Trophoblast cell (in vitro differentiated cells and primary cell): Measurements from ENCODE around the gene BICC1.

Experiments used
- DNase-seq, 2 donors: peaks; one replicate each; pipeline ENCODE4 v3.0.0-alpha.2; 2016
- H2AFZ ChIP-seq: 2 replicates; pipeline ENCODE4 v1.6.1; 2013; ENCODE audit warnings: low read length, moderate library complexity, mild to moderate bottlenecking; ENCODE audit not compliant: insufficient read depth, poor library complexity
- H2AK5ac ChIP-seq: 2 replicates; pipeline ENCODE4 v1.6.1; 2013; ENCODE audit warnings: mild to moderate bottlenecking, low read length
- H2BK120ac ChIP-seq: 2 replicates; pipeline ENCODE4 v1.6.1; 2013; ENCODE audit warnings: low read length, mild to moderate bottlenecking, moderate library complexity; ENCODE audit not compliant: insufficient read depth, poor library complexity
- H2BK12ac ChIP-seq: 2 replicates; pipeline ENCODE4 v1.6.1; 2013; ENCODE audit warnings: mild to moderate bottlenecking, low read length, moderate library complexity
- H2BK5ac ChIP-seq: 2 replicates; pipeline ENCODE4 v1.6.1; 2013; ENCODE audit warnings: low read length, low read depth, moderate library complexity, mild to moderate bottlenecking; ENCODE audit not compliant: poor library complexity
- H3K14ac ChIP-seq: 2 replicates; pipeline ENCODE4 v1.6.1; 2013; ENCODE audit warnings: mild to moderate bottlenecking, low read length
- H3K18ac ChIP-seq: 2 replicates; pipeline ENCODE4 v1.6.1; 2013; ENCODE audit warnings: mild to moderate bottlenecking, low read length
- H3K23ac ChIP-seq: 2 replicates; pipeline ENCODE4 v1.6.1; 2013; ENCODE audit warnings: low read length
- H3K27ac ChIP-seq: 2 replicates; pipeline ENCODE4 v1.5.1; 2013; ENCODE audit warnings: low read depth, mild to moderate bottlenecking, inconsistent platforms, low read length, moderate library complexity
- H3K27me3 ChIP-seq: 2 replicates; pipeline ENCODE4 v1.6.1; 2013; ENCODE audit warnings: inconsistent platforms, mild to moderate bottlenecking, low read length, moderate library complexity; ENCODE audit not compliant: insufficient read depth
- H3K36me3 ChIP-seq, 2 experiments: 1 replicate in 1 of 2; 2 replicates in 1 of 2; pipeline ENCODE4 v1.6.1; 2013; ENCODE audit warnings: low read length in 2 of 2, mild to moderate bottlenecking in 2 of 2, moderate library complexity in 1 of 2; ENCODE audit not compliant: insufficient read depth in 2 of 2, control insufficient read depth in 1 of 2
- H3K4ac ChIP-seq: 2 replicates; pipeline ENCODE4 v1.6.1; 2013; ENCODE audit warnings: low read depth, mild to moderate bottlenecking, low read length, moderate library complexity
- H3K4me1 ChIP-seq, 2 experiments: 1 replicate in 1 of 2; 2 replicates in 1 of 2; pipeline ENCODE4 v1.6.1; 2013; ENCODE audit warnings: low read length in 2 of 2, mild to moderate bottlenecking in 2 of 2, moderate library complexity in 1 of 2; ENCODE audit not compliant: insufficient read depth in 2 of 2, control insufficient read depth in 1 of 2
- H3K4me2 ChIP-seq: 2 replicates; pipeline ENCODE4 v1.6.1; 2013; ENCODE audit warnings: inconsistent platforms, mild to moderate bottlenecking, low read length, moderate library complexity
- H3K4me3 ChIP-seq: 2 replicates; pipeline ENCODE4 v1.5.1; 2013; ENCODE audit warnings: mild to moderate bottlenecking, low read depth, low read length, inconsistent platforms
- H3K79me1 ChIP-seq: one replicate; pipeline ENCODE4 v1.6.1; 2013; ENCODE audit warnings: low read length
- H3K79me2 ChIP-seq: 2 replicates; pipeline ENCODE4 v1.6.1; 2013; ENCODE audit warnings: low read length, mild to moderate bottlenecking; ENCODE audit not compliant: control insufficient read depth, insufficient read depth, poor library complexity
- H3K9ac ChIP-seq: 2 replicates; pipeline ENCODE4 v1.6.1; 2013; ENCODE audit warnings: mild to moderate bottlenecking, low read length
- H3K9me3 ChIP-seq: 2 replicates; pipeline ENCODE4 v1.6.1; 2013; ENCODE audit warnings: low read depth, mild to moderate bottlenecking, control low read depth, inconsistent platforms, low read length; ENCODE audit not compliant: insufficient read depth
- H4K12ac ChIP-seq: 2 replicates; pipeline ENCODE4 v1.6.1; 2013; ENCODE audit warnings: low read depth, mild to moderate bottlenecking, low read length, moderate library complexity
- H4K8ac ChIP-seq: 2 replicates; pipeline ENCODE4 v1.6.1; 2013; ENCODE audit warnings: low read depth, mild to moderate bottlenecking, low read length, moderate library complexity
- H4K91ac ChIP-seq: one replicate; pipeline ENCODE4 v1.6.1; 2013; ENCODE audit warnings: low read depth, mild to moderate bottlenecking, low read length, moderate library complexity
- WGBS: extraction: QIAGEN DNeasy Blood & Tissue Kit; methylation state at CpG from one replicate; pipeline ENCODE4 v1.1.7; 2013; ENCODE audit warnings: missing lambda C conversion rate; ENCODE audit not compliant: insufficient read length, insufficient coverage; ENCODE audit errors: extremely low coverage; 5-methylcytosine and 5-hydroxymethylcytosine counted together

The BICC1 gene

GRCh38 chr10:58813573-58813972, 300.9 kb downstream of the BICC1 start:
- Histone ChIP-seq H3K9me3 (no peaks in the 10 kb centered on the region), H2AFZ (no peak overlapping the region), H2BK120ac (no peak overlapping the region), H3K18ac (no peak overlapping the region), H3K4me3 (no peak overlapping the region), H3K27me3 (no peaks in the 10 kb centered on the region), H4K12ac (no peak overlapping the region), H2AK5ac (no peak overlapping the region), H4K8ac (no peak overlapping the region), H4K91ac (no peak overlapping the region), H3K79me2 (no peaks in the 10 kb centered on the region), H3K9ac (no peak overlapping the region), H3K27ac (no peak overlapping the region), H2BK5ac (no peak overlapping the region), H3K23ac (no peak overlapping the region), H3K4ac (no peak overlapping the region), H3K4me1 (no peaks in the 10 kb centered on the region), H3K79me1 (no peaks in the 10 kb centered on the region), H2BK12ac (no peak overlapping the region), H3K36me3 (no peaks in the 10 kb centered on the region), H3K14ac (no peak overlapping the region), H3K4me2 (no peak overlapping the region)
- no peak for DNase-seq
- WGBS: no CpG with 5 or more reads among the region's 8 CpGs

- Histone ChIP-seq H2AFZ (no peak overlapping the region), H3K4me1 (no peaks in the 10 kb centered on the region), H3K27me3 (no peaks in the 10 kb centered on the region), H2BK5ac (no peak overlapping the region), H3K79me2 (no peaks in the 10 kb centered on the region), H4K12ac (no peak overlapping the region), H4K91ac (no peak overlapping the region), H3K79me1 (no peaks in the 10 kb centered on the region), H4K8ac (no peak overlapping the region), H3K27ac (no peak overlapping the region), H3K36me3 (no peaks in the 10 kb centered on the region), H3K4me3 (no peak overlapping the region), H3K9ac (no peak overlapping the region), H3K14ac (no peak overlapping the region), H2AK5ac (no peak overlapping the region), H3K4me2 (no peak overlapping the region), H3K4ac (no peak overlapping the region), H2BK12ac (no peak overlapping the region), H3K9me3 (no peaks in the 10 kb centered on the region), H2BK120ac (no peak overlapping the region), H3K18ac (no peak overlapping the region), H3K23ac (no peak overlapping the region)
- no peak for DNase-seq
- no CpG with 5 or more reads among the region's 2 CpGs for WGBS
Measured at GRCh38 chr10:58817201-58817846, 304.7 kb downstream of the BICC1 start.

GRCh38 chr10:58818900-58819299, 306.2 kb downstream of the BICC1 start:
- H3K9me3 ChIP-seq: no peaks in the 10 kb centered on the region
- no peaks in the 10 kb centered on the region for H3K79me1 ChIP-seq
- H3K23ac ChIP-seq: no peak overlapping the region
- no peak overlapping the region for H2BK12ac ChIP-seq
- no peaks in the 10 kb centered on the region for H3K4me1 ChIP-seq
- no peak overlapping the region for H4K12ac ChIP-seq
- H3K27ac ChIP-seq: no peak overlapping the region
- DNase-seq: no peak
- no peak overlapping the region for H2BK5ac ChIP-seq
- H3K4me3 ChIP-seq: no peak overlapping the region
- no peak overlapping the region for H4K8ac ChIP-seq
- H2AK5ac ChIP-seq: no peak overlapping the region
- H3K36me3 ChIP-seq: no peaks in the 10 kb centered on the region
- no peaks in the 10 kb centered on the region for H3K27me3 ChIP-seq
- no peak overlapping the region for H2BK120ac ChIP-seq
- H3K79me2 ChIP-seq: no peaks in the 10 kb centered on the region
- no peak overlapping the region for H3K14ac ChIP-seq
- no peak overlapping the region for H3K4me2 ChIP-seq
- WGBS: no CpG with 5 or more reads among the region's 1 CpG
- no peak overlapping the region for H3K9ac ChIP-seq
- no peak overlapping the region for H4K91ac ChIP-seq
- no peak overlapping the region for H3K4ac ChIP-seq
- no peak overlapping the region for H2AFZ ChIP-seq
- H3K18ac ChIP-seq: no peak overlapping the region

- Histone ChIP-seq H2AK5ac (no peak overlapping the region), H3K9ac (no peak overlapping the region), H3K36me3 (no peaks in the 10 kb centered on the region), H4K8ac (no peak overlapping the region), H3K23ac (no peak overlapping the region), H4K91ac (no peak overlapping the region), H3K4ac (no peak overlapping the region), H3K27me3 (no peaks in the 10 kb centered on the region), H2BK120ac (no peak overlapping the region), H3K9me3 (no peaks in the 10 kb centered on the region), H2AFZ (no peak overlapping the region), H3K18ac (no peak overlapping the region), H4K12ac (no peak overlapping the region), H3K14ac (no peak overlapping the region), H3K79me1 (no peaks in the 10 kb centered on the region), H3K4me1 (no peaks in the 10 kb centered on the region), H2BK5ac (no peak overlapping the region), H3K4me3 (no peak overlapping the region), H2BK12ac (no peak overlapping the region), H3K27ac (no peak overlapping the region), H3K79me2 (no peaks in the 10 kb centered on the region), H3K4me2 (no peak overlapping the region)
- no CpG with 5 or more reads among the region's 1 CpG for WGBS
- DNase-seq: no peak
Measured at GRCh38 chr10:58820386-58820785, 307.7 kb downstream of the BICC1 start.
